Keratinocyte (primary cell): ENCODE data around the gene ECSCR. TPM values are rescaled to one million over a fixed set of nuclear protein-coding genes. Genes with fewer than 3 reads are reported as not detected.

Source experiments
- DNase-seq: peaks from one replicate; pipeline ENCODE4 v3.0.0-alpha.2; 2011; ENCODE audit warnings: low read depth, missing footprints, low spot score
- FAIRE-seq: peaks from 2 replicates; lab custom pipeline; 2011; peaks lifted over from hg19 to GRCh38; lab: Jason Lieb, UNC
- H2AFZ ChIP-seq: 2 replicates; pipeline ENCODE4 v1.6.0; 2012; ENCODE audit warnings: low read length, control low read depth, inconsistent platforms; ENCODE audit not compliant: control insufficient read depth
- H3K27ac ChIP-seq: 2 replicates; pipeline ENCODE4 v1.5.1; 2011; ENCODE audit warnings: low read length; ENCODE audit not compliant: control insufficient read depth, insufficient read depth
- H3K27me3 ChIP-seq: 3 replicates; pipeline ENCODE4 v1.6.0; 2011; ENCODE audit warnings: low read length; ENCODE audit not compliant: control insufficient read depth, insufficient read depth; ENCODE audit errors: extremely low read depth
- H3K36me3 ChIP-seq, 2 experiments: 2 replicates in 1 of 2; 3 replicates in 1 of 2; pipeline ENCODE4 v1.5.1; 2011; ENCODE audit warnings: low read length in 2 of 2, mild to moderate bottlenecking in 1 of 2; ENCODE audit not compliant: control insufficient read depth in 2 of 2, insufficient read depth in 2 of 2; ENCODE audit errors: extremely low read depth in 1 of 2
- H3K4me1 ChIP-seq: 3 replicates; pipeline ENCODE4 v1.5.1; 2011; ENCODE audit warnings: low read length; ENCODE audit not compliant: control insufficient read depth, insufficient read depth; ENCODE audit errors: extremely low read depth
- H3K4me2 ChIP-seq: 3 replicates; pipeline ENCODE4 v1.6.0; 2011; ENCODE audit warnings: low read depth, low read length; ENCODE audit not compliant: control insufficient read depth, insufficient read depth; ENCODE audit errors: extremely low read depth
- H3K4me3 ChIP-seq, 3 experiments: fragments of 200-600 bp in 1 of 3; sonication (generic) in 1 of 3; 2 replicates in 2 of 3; 3 replicates in 1 of 3; pipeline ENCODE4 v1.5.1; 2011 to 2016; ENCODE audit warnings: low read length in 3 of 3, mild to moderate bottlenecking in 3 of 3, control low read depth in 2 of 3, inconsistent platforms in 1 of 3, low read depth in 1 of 3, mixed read lengths in 1 of 3, mixed run types in 1 of 3, moderate library complexity in 1 of 3; ENCODE audit not compliant: control insufficient read depth in 2 of 3, insufficient read depth in 2 of 3; ENCODE audit errors: extremely low read depth in 1 of 3
- H3K79me2 ChIP-seq: 2 replicates; pipeline ENCODE4 v1.6.0; 2012; ENCODE audit warnings: low read length; ENCODE audit not compliant: control insufficient read depth, insufficient read depth
- H3K9ac ChIP-seq: 3 replicates; pipeline ENCODE4 v1.6.0; 2011; ENCODE audit warnings: low read length; ENCODE audit not compliant: control insufficient read depth, insufficient read depth; ENCODE audit errors: extremely low read depth
- H3K9me1 ChIP-seq: 3 replicates; pipeline ENCODE4 v1.6.0; 2011; ENCODE audit warnings: low read length; ENCODE audit not compliant: control insufficient read depth, insufficient read depth; ENCODE audit errors: extremely low read depth
- H3K9me3 ChIP-seq: 2 replicates; pipeline ENCODE4 v1.5.1; 2012; ENCODE audit warnings: low read depth, low read length; ENCODE audit not compliant: control insufficient read depth
- H4K20me1 ChIP-seq: 3 replicates; pipeline ENCODE4 v1.6.0; 2011; ENCODE audit warnings: low read length; ENCODE audit not compliant: control insufficient read depth, insufficient read depth; ENCODE audit errors: extremely low read depth
- EZH2 ChIP-seq: IDR thresholded peaks from one replicate; pipeline ENCODE4 v1.6.1; 2012; ENCODE audit warnings: inconsistent platforms, mild to moderate bottlenecking, low read length, moderate library complexity
- dilution Hi-C: fragments of 300-500 bp; cut with MboI; formaldehyde crosslinking; loops from one replicate; pipeline ENCODE4 v1.7.0; 2020; ENCODE audit warnings: low sequenced_read_pairs; ENCODE audit not compliant: extremely low pct_ligation_motif_present
- polyA plus RNA-seq, 5 experiments: library from polyadenylated mRNA; depleted of rRNA in 3 of 5; stranded (reverse) in 3 of 5; stranded (forward) in 1 of 5; unstranded in 1 of 5; fragments of >200 nt; gene quantifications; 1 replicate in 1 of 5; 2 replicates in 3 of 5; 3 replicates in 1 of 5; pipeline versions ENCODE4 v1.2.1 to v1.2.3, GENCODE V29; 2011 to 2012; ENCODE audit warnings: missing spikeins in 2 of 5, low read depth in 1 of 5, low replicate concordance in 1 of 5
- TF ChIP-seq, protein P1 (sequence below), 3 experiments: IDR thresholded peaks in 1 of 3; conservative IDR thresholded peaks in 1 of 3; optimal IDR thresholded peaks in 1 of 3; 2 replicates in 2 of 3; 3 replicates in 1 of 3; pipeline versions ENCODE3 to v1.5.1; 2011; ENCODE audit warnings: low read length in 3 of 3, mild to moderate bottlenecking in 3 of 3, moderate library complexity in 2 of 3, control low read depth in 1 of 3, inconsistent platforms in 1 of 3; ENCODE audit not compliant: insufficient read depth in 2 of 3; ENCODE audit errors: extremely low read depth in 1 of 3

The ECSCR gene
- polyA plus RNA-seq, 1 donor (not counting 4 experiments of a cell fraction or from before 2014, with no cell fraction given) = not detected

DNA sequence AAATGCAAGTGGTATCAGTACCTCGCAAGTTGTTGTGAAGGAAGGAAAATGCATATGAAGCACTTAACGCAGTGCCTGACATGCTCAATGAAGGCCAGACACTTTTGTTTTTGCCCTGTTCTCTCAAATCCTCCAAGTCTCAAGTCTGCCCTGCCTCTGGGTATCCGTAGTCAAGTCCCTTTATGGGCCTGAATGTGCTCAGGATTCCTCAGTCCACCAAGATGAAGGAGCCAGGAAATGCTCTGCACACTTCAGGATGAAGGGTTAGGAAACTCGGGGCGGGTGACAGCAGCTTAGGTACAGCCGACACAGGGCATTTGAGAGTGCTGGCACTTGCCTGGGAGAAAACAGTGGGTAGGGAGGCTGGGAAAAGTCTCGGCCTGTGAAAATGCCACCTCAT is 1.4 kb downstream of the ECSCR start:
- no peak overlapping the region for H3K4me3 ChIP-seq
- FAIRE-seq (no peak), DNase-seq (no peak)
- H3K27ac ChIP-seq = no peak overlapping the region
- no peak overlapping the region for H3K9ac ChIP-seq
- H3K4me2 ChIP-seq = no peak overlapping the region
- H3K27me3 ChIP-seq = no peaks in the 10 kb centered on the region
- no peaks in the 10 kb centered on the region for H3K9me3 ChIP-seq
- H3K9me1 ChIP-seq = no peaks in the 10 kb centered on the region
- H3K4me1 ChIP-seq = peaks cover 3% of the 10 kb centered on the region
- dilution Hi-C loops = no loop called here
- TF ChIP-seq, protein P1, sequence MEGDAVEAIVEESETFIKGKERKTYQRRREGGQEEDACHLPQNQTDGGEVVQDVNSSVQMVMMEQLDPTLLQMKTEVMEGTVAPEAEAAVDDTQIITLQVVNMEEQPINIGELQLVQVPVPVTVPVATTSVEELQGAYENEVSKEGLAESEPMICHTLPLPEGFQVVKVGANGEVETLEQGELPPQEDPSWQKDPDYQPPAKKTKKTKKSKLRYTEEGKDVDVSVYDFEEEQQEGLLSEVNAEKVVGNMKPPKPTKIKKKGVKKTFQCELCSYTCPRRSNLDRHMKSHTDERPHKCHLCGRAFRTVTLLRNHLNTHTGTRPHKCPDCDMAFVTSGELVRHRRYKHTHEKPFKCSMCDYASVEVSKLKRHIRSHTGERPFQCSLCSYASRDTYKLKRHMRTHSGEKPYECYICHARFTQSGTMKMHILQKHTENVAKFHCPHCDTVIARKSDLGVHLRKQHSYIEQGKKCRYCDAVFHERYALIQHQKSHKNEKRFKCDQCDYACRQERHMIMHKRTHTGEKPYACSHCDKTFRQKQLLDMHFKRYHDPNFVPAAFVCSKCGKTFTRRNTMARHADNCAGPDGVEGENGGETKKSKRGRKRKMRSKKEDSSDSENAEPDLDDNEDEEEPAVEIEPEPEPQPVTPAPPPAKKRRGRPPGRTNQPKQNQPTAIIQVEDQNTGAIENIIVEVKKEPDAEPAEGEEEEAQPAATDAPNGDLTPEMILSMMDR (optimal IDR thresholded peaks at IDR 0.05 in 1 of 3, IDR thresholded peaks at IDR 0.05 in 1 of 3, conservative IDR thresholded peaks at IDR 0.05 in 1 of 3; ENCODE audit: extremely low read depth in 1 of 3, insufficient read depth in 2 of 3, low read length in 3 of 3) = no peak
- no peak for TF ChIP-seq EZH2
- H3K36me3 ChIP-seq = no peaks in the 10 kb centered on the region
- no peaks in the 10 kb centered on the region for H4K20me1 ChIP-seq
- no peaks in the 10 kb centered on the region for H3K79me2 ChIP-seq
- no peak overlapping the region for H2AFZ ChIP-seq

DNA sequence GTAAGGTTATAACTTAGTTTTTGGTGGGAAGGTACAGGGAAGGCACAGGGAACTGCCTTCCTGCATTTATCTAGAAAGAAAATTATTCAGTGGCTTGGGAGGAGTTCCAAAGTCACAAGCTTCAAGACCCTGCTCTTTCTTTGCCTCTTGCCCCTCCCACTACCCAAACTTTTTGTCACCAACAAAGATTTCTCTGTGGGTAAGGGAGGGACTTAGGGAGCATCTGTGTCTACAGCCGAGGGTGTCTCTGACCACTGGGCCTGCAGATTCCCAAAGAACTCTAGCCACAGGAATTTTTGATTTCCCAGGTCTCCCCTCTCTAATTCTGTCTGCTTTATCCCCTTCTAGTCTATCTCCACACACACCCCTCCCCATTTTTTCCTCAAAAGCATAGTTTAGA is 2.1 kb downstream of the ECSCR start:
- no peaks in the 10 kb centered on the region for H3K27me3 ChIP-seq
- DNase-seq (no peak), FAIRE-seq (no peak)
- H2AFZ ChIP-seq = no peak overlapping the region
- H3K79me2 ChIP-seq = no peaks in the 10 kb centered on the region
- no peaks in the 10 kb centered on the region for H3K9me3 ChIP-seq
- no peak overlapping the region for H3K4me3 ChIP-seq
- H3K4me1 ChIP-seq = peaks cover 3% of the 10 kb centered on the region
- TF ChIP-seq, protein P1 (optimal IDR thresholded peaks at IDR 0.05 in 1 of 3, IDR thresholded peaks at IDR 0.05 in 1 of 3, conservative IDR thresholded peaks at IDR 0.05 in 1 of 3; ENCODE audit: extremely low read depth in 1 of 3, insufficient read depth in 2 of 3, low read length in 3 of 3) = no peak
- TF ChIP-seq EZH2 = no peak
- H3K27ac ChIP-seq = no peak overlapping the region
- dilution Hi-C loops = no loop called here
- no peaks in the 10 kb centered on the region for H4K20me1 ChIP-seq
- no peak overlapping the region for H3K4me2 ChIP-seq
- no peaks in the 10 kb centered on the region for H3K9me1 ChIP-seq
- no peak overlapping the region for H3K9ac ChIP-seq
- H3K36me3 ChIP-seq = no peaks in the 10 kb centered on the region
